Measurements from ENCODE around the gene RPL41.

- no peak for TF ChIP-seq CTCF (IDR thresholded peaks at IDR 0.05)
- no peak for TF ChIP-seq POLR2AphosphoS5 (IDR thresholded peaks at IDR 0.05)
- no peak for TF ChIP-seq POLR2A (IDR thresholded peaks at IDR 0.05)
- TF ChIP-seq EP300 (IDR thresholded peaks at IDR 0.05): no peak
Measured at GRCh38 chr12:56160894-56161689, 44.7 kb downstream of the RPL41 start.

Data from sigmoid colon (tissue), 4 donors.